ENCODE results near the gene BCL2A1. TPM values are rescaled to one million over a fixed set of nuclear protein-coding genes. Genes with fewer than 3 reads are reported as not detected.
"Not testable (repeated sequence)": the region's sequence is repeated elsewhere in the genome, so short reads cannot be mapped to it uniquely, and the experiment has no call there.

BCL2A1 gene
- total RNA-seq, 2 donors from 2014 or later = 32.7 to 77.0 TPM

DNA sequence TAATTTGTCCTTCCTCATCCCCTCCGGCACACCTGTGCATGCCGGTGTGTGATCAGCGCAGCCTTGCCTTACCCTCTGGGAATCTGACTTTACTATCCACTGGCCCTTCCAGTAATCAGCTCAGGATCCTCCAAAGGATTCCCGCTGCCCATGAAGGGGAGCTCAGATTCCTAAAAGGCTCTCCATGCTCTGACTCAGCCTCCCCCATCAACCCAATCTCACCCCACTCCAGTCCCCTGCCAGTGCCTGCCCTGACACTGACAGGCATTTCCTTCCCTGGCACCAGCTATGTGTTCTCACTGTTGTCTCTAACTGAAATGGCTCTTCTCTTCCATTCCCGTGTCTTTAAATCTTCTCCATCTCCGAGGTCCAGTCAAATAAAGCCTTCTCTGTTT is 7.3 kb upstream of the BCL2A1 start:
- no peaks in the 10 kb centered on the region for H3K36me3 Mint-ChIP-seq (ENCODE audit: low read depth)
- ATAC-seq (replicated peaks) = no peak
- no peaks in the 10 kb centered on the region for H3K9me3 Mint-ChIP-seq
- peaks cover 23% of the 10 kb centered on the region for H3K4me1 Mint-ChIP-seq
- peak overlapping the region; percentile 26 for H3K4me3 Mint-ChIP-seq
- no peaks in the 10 kb centered on the region for H3K27me3 Mint-ChIP-seq
- peak overlapping the region; percentile 5 for H3K27ac Mint-ChIP-seq

DNA sequence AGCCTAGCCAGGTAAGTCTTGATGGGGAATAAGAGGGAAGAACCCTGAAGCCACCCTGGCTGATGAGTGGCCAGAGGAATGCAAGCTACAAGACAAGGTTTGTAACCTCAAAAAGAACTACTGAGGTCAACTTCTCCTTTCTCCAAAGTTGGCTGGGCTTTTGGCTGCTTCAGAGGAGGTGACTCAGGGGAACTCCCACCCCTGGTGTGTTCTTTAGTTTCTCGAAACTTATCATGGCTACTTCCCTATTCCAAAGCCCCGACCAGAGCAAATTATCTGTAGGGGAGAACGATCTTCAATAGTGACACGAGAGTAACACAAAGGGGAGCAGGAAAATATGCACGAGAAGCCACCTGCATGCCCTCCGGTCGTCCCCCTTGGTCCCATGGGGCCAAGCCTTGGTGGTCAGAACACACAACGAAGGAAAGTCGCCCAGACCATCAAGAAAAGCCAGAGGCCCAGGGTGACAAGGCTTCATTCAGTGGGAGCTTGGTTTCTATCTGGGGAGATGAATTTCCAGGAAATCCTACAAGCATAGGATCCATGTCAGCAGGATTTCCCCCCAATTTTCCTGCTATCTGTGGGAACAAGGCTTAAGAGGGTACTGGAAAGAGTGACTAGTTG is 6.5 kb upstream of the BCL2A1 start:
- no peak for ATAC-seq (replicated peaks)
- H3K27me3 Mint-ChIP-seq = no peaks in the 10 kb centered on the region
- H3K27ac Mint-ChIP-seq = no peak overlapping the region
- no peak overlapping the region for H3K4me3 Mint-ChIP-seq
- peaks cover 28% of the 10 kb centered on the region for H3K4me1 Mint-ChIP-seq
- no peaks in the 10 kb centered on the region for H3K9me3 Mint-ChIP-seq
- no peaks in the 10 kb centered on the region for H3K36me3 Mint-ChIP-seq (ENCODE audit: low read depth)

DNA sequence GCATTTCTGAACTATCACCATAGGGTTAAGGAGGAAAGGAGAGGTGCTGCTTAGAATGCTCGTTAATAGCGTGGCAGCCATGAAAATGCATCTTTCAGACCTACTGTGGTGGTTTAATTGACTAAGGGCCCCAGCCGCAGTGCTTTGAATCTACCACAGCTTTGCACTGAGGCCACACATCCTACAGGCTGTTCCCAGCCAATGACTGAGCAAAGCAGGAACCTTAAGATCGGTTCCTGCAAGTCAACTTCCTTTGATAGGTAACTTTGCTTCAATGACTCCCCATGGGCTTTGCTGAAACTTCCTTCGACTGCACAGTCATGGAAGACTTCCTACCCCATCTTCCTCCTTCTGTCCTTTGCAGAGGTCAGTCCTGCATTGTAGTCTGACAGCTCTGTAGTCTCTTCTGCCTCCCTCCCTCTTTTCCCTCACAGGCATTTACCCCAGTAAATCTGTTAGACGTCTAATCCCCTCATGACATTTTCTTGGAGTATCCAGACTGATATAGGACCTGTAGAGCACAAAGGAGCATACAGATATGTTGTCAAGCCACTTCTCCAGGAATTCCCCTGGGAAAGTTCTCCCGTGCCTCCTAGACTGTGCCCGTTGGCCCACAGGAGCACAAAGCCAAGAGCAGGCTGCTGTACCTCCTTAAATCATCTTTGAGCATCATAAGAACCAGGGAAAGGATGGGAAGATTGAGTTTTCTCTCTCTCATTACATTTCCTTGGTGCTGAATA is 2.6 kb upstream of the BCL2A1 start:
- peaks cover 24% of the 10 kb centered on the region for H3K4me1 Mint-ChIP-seq
- no peaks in the 10 kb centered on the region for H3K27me3 Mint-ChIP-seq
- no peaks in the 10 kb centered on the region for H3K9me3 Mint-ChIP-seq
- peak overlapping the region; percentile 29 for H3K4me3 Mint-ChIP-seq
- no peak overlapping the region for H3K27ac Mint-ChIP-seq
- peaks cover 16% of the 10 kb centered on the region for H3K36me3 Mint-ChIP-seq (ENCODE audit: low read depth)
- ATAC-seq (replicated peaks) = peak; percentile 37

- peaks cover 24% of the 10 kb centered on the region for H3K36me3 Mint-ChIP-seq (ENCODE audit: low read depth)
- H3K27me3 Mint-ChIP-seq = no peaks in the 10 kb centered on the region
- peaks cover 19% of the 10 kb centered on the region for H3K4me1 Mint-ChIP-seq
- peak overlapping the region; percentile 29 for H3K4me3 Mint-ChIP-seq
- H3K9me3 Mint-ChIP-seq = no peaks in the 10 kb centered on the region
- no peak for ATAC-seq (replicated peaks)
- no peak overlapping the region for H3K27ac Mint-ChIP-seq
Measured at GRCh38 chr15:79972863-79973262, 1.9 kb upstream of the BCL2A1 start.

DNA sequence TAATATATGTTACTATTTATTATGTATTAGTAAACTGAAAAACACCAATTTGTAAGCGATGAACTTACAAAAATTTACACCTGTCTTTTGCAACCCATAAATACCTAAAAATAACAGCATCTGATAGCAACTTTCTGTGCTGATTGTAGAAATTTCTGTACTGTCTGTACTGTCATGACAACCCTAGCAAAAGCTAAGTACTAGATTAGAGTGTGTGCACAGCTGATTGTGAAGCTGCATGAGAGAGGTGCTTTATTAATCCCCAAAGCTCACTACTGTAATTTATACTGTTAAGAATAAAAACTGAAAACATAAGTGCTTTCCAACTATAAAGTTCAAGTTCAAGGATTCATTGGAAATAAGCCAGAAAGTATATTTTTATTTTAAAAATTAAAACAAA is 815 bp downstream of the BCL2A1 start:
- Mint-ChIP-seq H3K27ac (peak overlapping the region; percentile 96), H3K27me3 (no peaks in the 10 kb centered on the region), H3K4me3 (peak overlapping the region; percentile 96), H3K9me3 (peaks cover 4% of the 10 kb centered on the region), H3K4me1 (peaks cover 30% of the 10 kb centered on the region), H3K36me3 (ENCODE audit: low read depth) (peaks cover 51% of the 10 kb centered on the region)
- no peak for ATAC-seq (replicated peaks)

- Mint-ChIP-seq H3K4me3 (peak overlapping the region; percentile 96), H3K4me1 (peaks cover 37% of the 10 kb centered on the region), H3K27me3 (no peaks in the 10 kb centered on the region), H3K9me3 (peaks cover 8% of the 10 kb centered on the region), H3K36me3 (ENCODE audit: low read depth) (peaks cover 61% of the 10 kb centered on the region), H3K27ac (peak overlapping the region; percentile 100)
- no peak for ATAC-seq (replicated peaks)
Measured at GRCh38 chr15:79969146-79969545, 1.9 kb downstream of the BCL2A1 start.

DNA sequence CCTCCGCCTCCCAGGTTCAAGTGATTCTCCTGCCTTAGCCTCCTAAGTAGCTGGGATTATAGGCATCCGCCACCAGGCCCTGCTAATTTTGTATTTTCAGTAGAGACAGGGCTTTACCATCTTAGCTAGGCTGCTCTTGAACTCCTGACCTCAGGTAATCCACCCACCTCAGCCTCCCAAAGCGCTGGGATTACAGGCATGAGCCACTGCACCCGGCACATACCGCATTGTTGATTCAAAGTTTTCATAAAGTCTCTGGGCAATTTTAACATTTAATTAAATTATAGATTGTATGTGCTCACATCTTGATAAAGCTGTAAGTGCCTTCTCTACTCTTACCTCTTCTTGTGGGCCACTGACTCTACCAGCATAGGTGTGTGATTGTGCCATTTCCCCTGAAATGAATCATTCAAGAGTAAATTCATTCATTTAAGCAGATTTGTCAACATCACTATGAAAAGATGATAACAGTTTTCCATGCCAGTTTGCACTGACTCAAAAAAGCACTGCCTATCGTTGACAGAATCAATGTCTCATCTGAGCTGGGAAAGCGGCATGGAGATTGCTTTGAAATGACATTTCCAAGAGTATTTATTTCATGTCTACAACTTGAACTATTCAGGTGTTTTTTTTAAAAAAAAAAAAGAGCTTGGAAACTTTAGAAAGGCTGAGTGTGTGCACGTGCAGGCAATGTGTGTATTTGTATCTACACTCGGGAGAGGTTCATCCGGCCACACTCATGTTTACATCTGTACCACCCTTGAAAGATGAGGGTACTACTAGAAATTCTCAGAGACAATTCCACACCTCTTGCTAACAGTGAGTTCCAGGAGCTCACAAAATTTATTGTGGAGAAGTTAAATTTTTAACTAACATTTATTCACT is 3.5 kb downstream of the BCL2A1 start:
- H3K4me3 Mint-ChIP-seq = peak overlapping the region; percentile 96
- H3K36me3 Mint-ChIP-seq (ENCODE audit: low read depth) = peaks cover 74% of the 10 kb centered on the region
- peaks cover 26% of the 10 kb centered on the region for H3K4me1 Mint-ChIP-seq
- H3K27me3 Mint-ChIP-seq = no peaks in the 10 kb centered on the region
- peak overlapping the region; percentile 100 for H3K27ac Mint-ChIP-seq
- H3K9me3 Mint-ChIP-seq = peaks cover 8% of the 10 kb centered on the region
- ATAC-seq (replicated peaks) = peak; percentile 59

- H3K4me1 Mint-ChIP-seq = peaks cover 30% of the 10 kb centered on the region
- no peak for ATAC-seq (replicated peaks)
- no peaks in the 10 kb centered on the region for H3K27me3 Mint-ChIP-seq
- H3K4me3 Mint-ChIP-seq = peak overlapping the region; percentile 96
- H3K9me3 Mint-ChIP-seq = peaks cover 8% of the 10 kb centered on the region
- peaks cover 82% of the 10 kb centered on the region for H3K36me3 Mint-ChIP-seq (ENCODE audit: low read depth)
- H3K27ac Mint-ChIP-seq = peak overlapping the region; percentile 100
Measured at GRCh38 chr15:79966634-79967297, 4.2 kb downstream of the BCL2A1 start.

- Mint-ChIP-seq H3K9me3 (peaks cover 8% of the 10 kb centered on the region), H3K4me3 (peak overlapping the region; percentile 96), H3K27ac (peak overlapping the region; percentile 100), H3K4me1 (peaks cover 24% of the 10 kb centered on the region), H3K36me3 (ENCODE audit: low read depth) (peaks cover 86% of the 10 kb centered on the region), H3K27me3 (no peaks in the 10 kb centered on the region)
- peak; percentile 61 for ATAC-seq (replicated peaks)
Measured at GRCh38 chr15:79965846-79966630, 5.0 kb downstream of the BCL2A1 start.

DNA sequence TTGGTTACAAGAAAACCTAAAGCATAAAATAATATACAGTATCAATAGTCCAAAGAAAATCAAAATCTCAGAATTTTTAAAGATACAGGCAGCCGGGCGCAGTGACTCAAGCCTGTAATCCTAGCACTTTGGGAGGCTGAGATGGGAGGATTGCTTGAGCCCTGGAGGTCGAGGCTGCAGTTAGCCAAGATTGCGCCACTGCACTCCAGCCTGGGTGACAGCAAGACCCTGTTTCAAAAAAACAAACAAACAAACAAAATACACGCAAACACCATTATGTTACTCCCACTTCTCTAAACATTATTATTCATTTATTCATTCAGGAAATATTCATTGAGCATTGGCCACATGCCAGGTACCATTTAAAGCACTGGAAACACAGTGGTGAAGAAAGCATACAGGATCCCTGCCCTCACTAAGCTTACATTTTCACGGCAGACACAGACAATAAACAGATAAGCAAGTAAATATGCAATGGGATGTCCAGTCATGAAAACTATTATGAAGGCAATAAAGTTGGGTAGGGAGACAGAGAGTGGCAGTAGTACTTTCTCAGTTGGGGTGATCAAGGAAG is 6.7 kb downstream of the BCL2A1 start:
- peaks cover 24% of the 10 kb centered on the region for H3K4me1 Mint-ChIP-seq
- H3K36me3 Mint-ChIP-seq (ENCODE audit: low read depth) = peaks cover 90% of the 10 kb centered on the region
- peak overlapping the region; percentile 100 for H3K27ac Mint-ChIP-seq
- ATAC-seq (replicated peaks) = no peak
- H3K27me3 Mint-ChIP-seq = no peaks in the 10 kb centered on the region
- peak overlapping the region; percentile 96 for H3K4me3 Mint-ChIP-seq
- peaks cover 8% of the 10 kb centered on the region for H3K9me3 Mint-ChIP-seq

- Mint-ChIP-seq H3K4me1 (peaks cover 24% of the 10 kb centered on the region), H3K4me3 (peak overlapping the region; percentile 27), H3K36me3 (ENCODE audit: low read depth) (peaks cover 84% of the 10 kb centered on the region)
- not testable (repeated sequence) for H3K27ac Mint-ChIP-seq; H3K9me3 Mint-ChIP-seq; ATAC-seq (replicated peaks); H3K27me3 Mint-ChIP-seq
Measured at GRCh38 chr15:79962921-79963320, 8.1 kb downstream of the BCL2A1 start.

DNA sequence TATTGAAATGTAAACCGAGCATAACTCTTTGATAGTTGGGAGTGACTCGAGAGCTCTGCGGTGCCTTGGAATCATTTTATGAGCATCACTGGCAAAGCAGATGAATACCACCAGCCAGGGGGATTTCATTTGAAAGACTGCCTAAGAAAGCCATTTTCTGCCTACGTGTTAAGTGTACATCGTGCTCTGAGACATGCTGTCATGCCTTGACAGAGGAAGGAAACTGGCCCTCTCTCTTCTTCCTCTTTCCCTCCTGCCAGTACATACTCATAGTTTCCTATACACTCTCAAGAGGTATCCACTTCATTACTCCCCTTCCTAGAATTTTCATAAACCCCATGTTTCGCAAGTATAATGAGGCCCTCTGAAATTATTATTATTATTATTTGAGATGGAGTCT is 8.8 kb downstream of the BCL2A1 start:
- peaks cover 21% of the 10 kb centered on the region for H3K4me1 Mint-ChIP-seq
- H3K27me3 Mint-ChIP-seq = no peaks in the 10 kb centered on the region
- no peak for ATAC-seq (replicated peaks)
- H3K9me3 Mint-ChIP-seq = peaks cover 8% of the 10 kb centered on the region
- H3K36me3 Mint-ChIP-seq (ENCODE audit: low read depth) = peaks cover 76% of the 10 kb centered on the region
- H3K4me3 Mint-ChIP-seq = peak overlapping the region; percentile 27
- H3K27ac Mint-ChIP-seq = peak overlapping the region; percentile 59

- Mint-ChIP-seq H3K27me3 (no peaks in the 10 kb centered on the region), H3K4me3 (peak overlapping the region; percentile 2), H3K27ac (no peak overlapping the region), H3K9me3 (peaks cover 4% of the 10 kb centered on the region), H3K36me3 (ENCODE audit: low read depth) (peaks cover 61% of the 10 kb centered on the region), H3K4me1 (peaks cover 17% of the 10 kb centered on the region)
- no peak for ATAC-seq (replicated peaks)
Measured at GRCh38 chr15:79960502-79961212, 10.3 kb downstream of the BCL2A1 start.
